ENCODE measurements around the gene ADIRF.
A peak's percentile ranks its signal among the peaks of the same experiment; 100 is the strongest.

Gene ADIRF

DNA sequence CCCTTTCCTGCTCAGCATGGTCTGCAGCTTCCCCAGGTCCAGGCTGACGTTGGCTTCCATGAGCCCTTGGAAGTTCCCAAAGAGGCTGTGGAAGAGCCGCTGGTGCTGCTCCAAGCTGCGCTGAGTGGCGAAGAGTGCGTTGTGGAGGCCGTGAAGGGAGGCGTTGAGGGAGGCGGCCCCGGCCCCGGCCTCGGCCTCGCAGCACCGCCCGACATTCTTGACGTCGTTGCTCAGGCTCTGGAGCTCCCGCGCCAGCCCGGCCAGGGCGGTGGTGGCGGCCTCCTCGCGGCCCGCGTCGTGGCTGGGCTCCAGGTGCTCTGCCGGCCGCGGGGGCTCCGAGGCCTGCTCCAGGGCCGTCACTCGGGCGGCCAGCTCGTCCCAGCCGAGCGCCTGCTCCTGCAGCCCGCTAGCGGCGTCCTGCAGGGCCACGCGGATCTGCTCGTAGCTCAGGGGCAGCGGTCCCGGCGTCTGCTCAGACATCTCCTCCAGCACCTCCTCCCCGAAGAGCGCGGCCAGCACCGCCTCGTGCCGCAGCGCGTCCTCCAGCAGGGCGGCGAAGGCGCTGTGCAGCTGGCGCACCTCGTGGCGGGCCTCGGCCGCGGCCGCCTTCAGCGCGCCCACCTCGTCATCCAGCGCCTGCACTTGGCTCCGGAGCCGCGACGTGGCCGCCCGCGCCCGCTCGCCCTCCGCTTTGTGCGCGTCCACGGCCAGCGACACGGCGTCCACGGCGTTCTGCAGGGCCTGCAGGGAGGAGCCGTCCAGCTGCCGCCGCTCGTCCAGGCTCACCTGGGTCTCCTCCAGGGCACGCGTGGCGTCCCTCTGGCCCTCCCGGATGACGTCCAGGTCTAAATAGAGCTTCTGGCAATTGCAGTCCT is 25.6 kb upstream of the ADIRF start:
- TF ChIP-seq, protein P1, sequence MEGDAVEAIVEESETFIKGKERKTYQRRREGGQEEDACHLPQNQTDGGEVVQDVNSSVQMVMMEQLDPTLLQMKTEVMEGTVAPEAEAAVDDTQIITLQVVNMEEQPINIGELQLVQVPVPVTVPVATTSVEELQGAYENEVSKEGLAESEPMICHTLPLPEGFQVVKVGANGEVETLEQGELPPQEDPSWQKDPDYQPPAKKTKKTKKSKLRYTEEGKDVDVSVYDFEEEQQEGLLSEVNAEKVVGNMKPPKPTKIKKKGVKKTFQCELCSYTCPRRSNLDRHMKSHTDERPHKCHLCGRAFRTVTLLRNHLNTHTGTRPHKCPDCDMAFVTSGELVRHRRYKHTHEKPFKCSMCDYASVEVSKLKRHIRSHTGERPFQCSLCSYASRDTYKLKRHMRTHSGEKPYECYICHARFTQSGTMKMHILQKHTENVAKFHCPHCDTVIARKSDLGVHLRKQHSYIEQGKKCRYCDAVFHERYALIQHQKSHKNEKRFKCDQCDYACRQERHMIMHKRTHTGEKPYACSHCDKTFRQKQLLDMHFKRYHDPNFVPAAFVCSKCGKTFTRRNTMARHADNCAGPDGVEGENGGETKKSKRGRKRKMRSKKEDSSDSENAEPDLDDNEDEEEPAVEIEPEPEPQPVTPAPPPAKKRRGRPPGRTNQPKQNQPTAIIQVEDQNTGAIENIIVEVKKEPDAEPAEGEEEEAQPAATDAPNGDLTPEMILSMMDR (conservative IDR thresholded peaks at IDR 0.05; ENCODE audit: low read depth, low read length), result no peak
- peak overlapping the region; percentile 11 for H3K4me3 ChIP-seq (ENCODE audit: low read depth, low read length)
- no peak for DNase-seq (ENCODE audit: low read depth)

DNA sequence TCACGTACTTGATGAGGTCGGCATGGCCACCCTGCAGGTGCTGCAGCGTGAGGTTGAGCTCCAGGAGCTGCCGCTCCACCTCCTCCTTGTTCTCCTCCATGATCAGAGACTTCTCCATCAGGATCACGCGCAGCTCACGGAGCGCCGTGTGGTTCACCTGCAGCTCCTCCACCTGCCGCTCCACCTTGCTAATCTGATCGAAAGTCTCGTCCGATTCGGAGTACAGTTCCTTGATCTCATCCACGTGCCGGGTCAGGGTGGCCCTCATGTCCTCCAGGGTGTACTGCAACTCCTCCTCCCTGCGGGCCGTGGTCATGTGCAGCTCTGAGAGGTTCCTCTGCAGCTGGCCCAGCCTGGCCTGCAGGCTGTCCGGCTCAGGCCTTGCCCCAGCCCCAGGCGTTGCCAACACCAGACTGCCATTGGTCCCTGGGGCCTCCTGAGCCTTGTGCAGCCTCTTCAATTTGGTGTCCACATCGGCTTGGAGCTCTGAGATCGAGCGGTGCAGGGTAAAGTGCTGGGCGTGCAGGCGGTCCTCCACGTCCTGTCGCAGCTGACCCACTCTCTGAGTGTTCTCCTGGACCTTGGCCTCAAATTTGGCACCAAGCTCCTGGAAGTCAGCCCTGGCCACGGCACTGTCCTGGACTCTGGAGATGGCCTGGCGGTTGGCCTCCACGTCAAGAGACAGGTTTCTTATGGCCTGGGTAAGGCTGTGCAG is 24.8 kb upstream of the ADIRF start:
- no peak for DNase-seq (ENCODE audit: low read depth)
- H3K4me3 ChIP-seq (ENCODE audit: low read depth, low read length), result no peak overlapping the region
- TF ChIP-seq, protein P1 (conservative IDR thresholded peaks at IDR 0.05; ENCODE audit: low read depth, low read length), result no peak

DNA sequence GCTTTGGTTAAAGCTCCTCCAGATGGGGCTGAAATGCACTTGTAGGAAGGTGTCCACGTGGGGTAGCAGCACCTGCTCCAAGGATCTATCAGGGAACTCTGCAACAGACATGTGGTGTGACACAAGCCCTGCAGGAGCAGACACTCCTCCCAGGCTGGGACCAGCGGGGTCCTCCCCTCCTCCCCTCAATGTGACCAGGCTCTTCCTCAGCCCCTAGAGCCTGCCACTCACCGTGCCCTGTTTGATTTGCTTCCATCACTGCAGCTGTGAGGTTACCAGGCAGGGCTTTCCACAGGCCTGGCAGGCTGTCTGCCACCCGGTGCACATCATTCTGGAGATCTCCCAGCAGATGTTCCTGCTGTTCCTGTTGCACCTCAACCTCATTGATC is 24.3 kb upstream of the ADIRF start:
- no peak overlapping the region for H3K4me3 ChIP-seq (ENCODE audit: low read depth, low read length)
- TF ChIP-seq, protein P1 (conservative IDR thresholded peaks at IDR 0.05; ENCODE audit: low read depth, low read length), result no peak
- DNase-seq (ENCODE audit: low read depth), result no peak

DNA sequence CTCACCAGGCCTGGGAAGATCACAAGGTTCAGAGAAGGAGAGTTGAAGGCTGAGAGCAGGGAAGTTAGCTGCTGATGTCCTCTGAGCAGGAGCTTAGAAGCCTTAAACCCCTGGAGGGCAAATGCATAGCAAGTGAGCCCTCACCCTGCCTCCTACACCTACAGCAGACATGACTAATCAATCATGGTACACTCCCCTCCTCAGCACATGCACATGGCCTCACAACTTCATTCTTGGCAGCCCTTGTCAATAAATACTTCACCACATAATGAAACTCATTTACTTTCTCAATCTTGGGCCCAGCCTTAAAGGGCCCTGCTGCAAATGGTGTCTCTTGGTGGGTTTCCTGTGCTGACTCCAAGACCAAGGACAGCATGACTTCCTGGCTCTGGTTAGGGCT is 23.8 kb upstream of the ADIRF start:
- DNase-seq (ENCODE audit: low read depth), result peak; percentile 43
- no peak overlapping the region for H3K4me3 ChIP-seq (ENCODE audit: low read depth, low read length)
- TF ChIP-seq, protein P1 (conservative IDR thresholded peaks at IDR 0.05; ENCODE audit: low read depth, low read length), result no peak

DNA sequence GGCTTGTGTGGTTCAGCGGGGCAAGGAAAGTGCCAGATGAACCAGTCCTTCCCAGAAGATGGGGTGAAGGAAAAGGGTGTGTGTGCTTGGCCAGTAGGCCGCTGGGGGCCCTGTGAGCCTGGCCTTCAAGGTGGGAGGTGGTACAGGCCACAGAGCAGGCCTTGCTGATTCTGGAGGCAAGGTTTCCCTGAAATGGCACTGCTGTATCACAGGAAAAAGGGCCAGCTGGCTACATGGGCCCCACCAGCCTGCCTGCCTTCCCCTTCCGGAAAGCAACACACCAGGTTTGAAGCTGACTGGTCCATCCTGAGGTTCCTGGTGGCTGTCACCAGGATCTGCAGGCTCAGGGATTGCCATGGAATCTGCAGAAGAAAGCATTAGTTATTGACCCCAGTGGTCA is 23.4 kb upstream of the ADIRF start:
- H3K4me3 ChIP-seq (ENCODE audit: low read depth, low read length), result no peak overlapping the region
- DNase-seq (ENCODE audit: low read depth), result no peak
- TF ChIP-seq, protein P1 (conservative IDR thresholded peaks at IDR 0.05; ENCODE audit: low read depth, low read length), result no peak

DNA sequence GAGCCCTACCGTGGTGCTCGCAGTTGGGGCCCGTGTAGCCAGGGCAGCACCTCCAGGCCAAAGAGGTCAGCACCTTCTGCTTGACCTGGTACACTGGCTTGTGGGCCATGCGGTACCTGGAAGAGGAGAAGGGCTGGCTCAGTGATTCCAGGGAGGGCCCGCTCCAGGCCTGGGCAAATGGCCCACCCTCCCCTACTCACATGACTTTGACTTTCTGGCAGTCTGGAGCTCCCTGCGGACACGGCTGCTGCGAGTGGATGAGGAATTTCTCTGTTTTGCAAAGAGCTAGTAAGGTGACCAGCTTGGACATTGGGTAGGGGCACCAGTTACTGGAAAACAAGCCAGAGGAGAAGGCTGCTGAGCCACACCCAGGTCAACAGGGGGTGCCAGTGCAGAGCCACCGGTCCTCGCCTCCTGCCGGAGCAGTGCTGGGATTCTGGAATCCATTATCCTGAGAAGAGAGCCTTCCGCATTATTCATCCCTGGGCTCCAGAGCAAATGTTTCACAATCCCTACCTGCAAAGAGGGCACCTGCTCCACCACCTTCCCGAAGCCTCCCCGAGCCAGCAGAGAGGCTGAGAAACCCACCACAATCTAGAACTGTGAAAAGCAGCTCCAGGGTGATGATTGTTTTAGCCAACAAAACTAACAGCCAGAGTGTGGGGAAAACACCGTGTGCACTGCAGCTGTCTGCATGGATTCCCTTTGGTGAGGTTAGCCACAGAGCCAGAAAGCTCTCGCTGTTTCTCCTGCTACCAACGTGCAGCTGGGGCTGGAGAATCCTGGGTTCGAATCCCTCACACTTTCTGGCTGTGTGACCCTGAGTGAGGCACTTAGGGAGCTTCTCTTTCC is 22.7 kb upstream of the ADIRF start:
- no peak for DNase-seq (ENCODE audit: low read depth)
- TF ChIP-seq, protein P1 (conservative IDR thresholded peaks at IDR 0.05; ENCODE audit: low read depth, low read length), result peak; percentile 47
- no peak overlapping the region for H3K4me3 ChIP-seq (ENCODE audit: low read depth, low read length)
